H9 (cell line): ENCODE results near the gene CRYGN. TPM values are rescaled to one million over a fixed set of nuclear protein-coding genes. Genes with fewer than 3 reads are reported as not detected.

Experiments used
- DNase-seq: peaks from one replicate; pipeline ENCODE4 v3.0.0-alpha.2; 2017
- H2AFZ ChIP-seq: one replicate; pipeline ENCODE4 v1.6.1; 2013; ENCODE audit warnings: mild to moderate bottlenecking, low read length, control low read depth, moderate library complexity
- H2AK5ac ChIP-seq: 2 replicates; pipeline ENCODE4 v1.6.1; 2013; ENCODE audit warnings: low read length, control low read depth, mixed read lengths; ENCODE audit not compliant: insufficient read length
- H2BK120ac ChIP-seq: one replicate; pipeline ENCODE4 v1.6.1; 2013; ENCODE audit warnings: low read depth, mild to moderate bottlenecking, low read length, control low read depth, inconsistent platforms; ENCODE audit not compliant: poor library complexity, severe bottlenecking
- H2BK12ac ChIP-seq: 2 replicates; pipeline ENCODE4 v1.6.1; 2013; ENCODE audit warnings: low read length, control low read depth, mixed read lengths, low read depth; ENCODE audit not compliant: insufficient read length
- H2BK15ac ChIP-seq: 2 replicates; pipeline ENCODE4 v1.6.1; 2013; ENCODE audit warnings: low read depth, low read length, control low read depth
- H2BK20ac ChIP-seq: one replicate; pipeline ENCODE4 v1.6.1; 2013; ENCODE audit warnings: low read depth, mild to moderate bottlenecking, low read length, control low read depth, inconsistent platforms; ENCODE audit not compliant: poor library complexity, severe bottlenecking
- H2BK5ac ChIP-seq: 2 replicates; pipeline ENCODE4 v1.6.1; 2013; ENCODE audit warnings: low read length, control low read depth, mixed read lengths; ENCODE audit not compliant: insufficient read length
- H3K14ac ChIP-seq: 2 replicates; pipeline ENCODE4 v1.6.1; 2013; ENCODE audit warnings: low read length, control low read depth; ENCODE audit not compliant: insufficient read depth
- H3K18ac ChIP-seq: 2 replicates; pipeline ENCODE4 v1.6.1; 2013; ENCODE audit warnings: low read depth, mild to moderate bottlenecking, mixed read lengths, low read length, control low read depth; ENCODE audit not compliant: insufficient read length
- H3K23ac ChIP-seq: 2 replicates; pipeline ENCODE4 v1.6.1; 2013; ENCODE audit warnings: low read length, control low read depth, mixed read lengths, low read depth; ENCODE audit not compliant: insufficient read length
- H3K23me2 ChIP-seq: 2 replicates; pipeline ENCODE4 v1.6.1; 2013; ENCODE audit warnings: low read depth, mild to moderate bottlenecking, mixed read lengths, low read length, control low read depth; ENCODE audit not compliant: insufficient read length, poor library complexity, severe bottlenecking
- H3K27ac ChIP-seq: 2 replicates; pipeline ENCODE4 v1.5.1; 2013; ENCODE audit warnings: low read length, control low read depth, mixed read lengths, low read depth; ENCODE audit not compliant: insufficient read length
- H3K27me3 ChIP-seq: 2 replicates; pipeline ENCODE4 v1.6.1; 2013; ENCODE audit warnings: low read length, control low read depth, inconsistent platforms; ENCODE audit not compliant: insufficient read depth
- H3K4ac ChIP-seq: 2 replicates; pipeline ENCODE4 v1.6.1; 2013; ENCODE audit warnings: low read depth, mild to moderate bottlenecking, control low read depth, inconsistent platforms, low read length, moderate library complexity
- H3K4me1 ChIP-seq: 2 replicates; pipeline ENCODE4 v1.6.1; 2013; ENCODE audit warnings: low read length, control low read depth, inconsistent platforms; ENCODE audit not compliant: insufficient read depth
- H3K4me2 ChIP-seq: 2 replicates; pipeline ENCODE4 v1.6.1; 2013; ENCODE audit warnings: low read length, control low read depth, mixed read lengths; ENCODE audit not compliant: insufficient read length, insufficient read depth
- H3K56ac ChIP-seq: 2 replicates; pipeline ENCODE4 v1.6.1; 2013; ENCODE audit warnings: low read depth, mild to moderate bottlenecking, mixed read lengths, low read length, control low read depth; ENCODE audit not compliant: insufficient read length
- H3K79me1 ChIP-seq: 2 replicates; pipeline ENCODE4 v1.6.1; 2013; ENCODE audit warnings: low read depth, mild to moderate bottlenecking, moderate library complexity, low read length, control low read depth, inconsistent platforms; ENCODE audit not compliant: insufficient read depth, poor library complexity, severe bottlenecking
- H3K79me2 ChIP-seq: 2 replicates; pipeline ENCODE4 v1.6.1; 2013; ENCODE audit warnings: low read length, control low read depth, inconsistent platforms; ENCODE audit not compliant: insufficient read depth
- H3K9ac ChIP-seq: 2 replicates; pipeline ENCODE4 v1.6.1; 2013; ENCODE audit warnings: low read length, control low read depth, mixed read lengths; ENCODE audit not compliant: insufficient read length; ENCODE audit errors: extremely low read depth
- H3K9me3 ChIP-seq: one replicate; pipeline ENCODE4 v1.6.1; 2013; ENCODE audit warnings: low read depth, low read length, inconsistent platforms; ENCODE audit not compliant: control insufficient read depth
- H3T11ph ChIP-seq: one replicate; pipeline ENCODE4 v1.6.1; 2013; ENCODE audit warnings: mild to moderate bottlenecking, low read length, control low read depth, inconsistent platforms
- H4K20me1 ChIP-seq: one replicate; pipeline ENCODE4 v1.6.1; 2013; ENCODE audit not compliant: control insufficient read depth, insufficient read length, insufficient read depth
- H4K5ac ChIP-seq: 2 replicates; pipeline ENCODE4 v1.6.1; 2013; ENCODE audit warnings: low read depth, mild to moderate bottlenecking, mixed read lengths, low read length, control low read depth; ENCODE audit not compliant: insufficient read length
- H4K8ac ChIP-seq: replicated peaks from 2 replicates; pipeline ENCODE4 v1.6.1; 2013; ENCODE audit warnings: low read length, control low read depth, mixed read lengths, low read depth; ENCODE audit not compliant: insufficient read length
- H4K91ac ChIP-seq: 2 replicates; pipeline ENCODE4 v1.6.1; 2013; ENCODE audit warnings: low read depth, mild to moderate bottlenecking, moderate library complexity, mixed read lengths, low read length, control low read depth; ENCODE audit not compliant: insufficient read length
- H3K27ac Mint-ChIP-seq, 3 experiments: 2 replicates in 2 of 3; 3 replicates in 1 of 3; pipeline ENCODE4 v1.8.0; 2020 to 2021; ENCODE audit warnings: mixed read lengths in 3 of 3, mild to moderate bottlenecking in 1 of 3, moderate library complexity in 1 of 3
- H3K27me3 Mint-ChIP-seq: 2 replicates; pipeline ENCODE4 v1.8.0; 2021; ENCODE audit warnings: low read depth, mild to moderate bottlenecking, moderate library complexity, mixed read lengths
- H3K36me3 Mint-ChIP-seq, 3 experiments: 2 replicates in 2 of 3; 3 replicates in 1 of 3; pipeline ENCODE4 v1.8.0; 2020 to 2021; ENCODE audit warnings: low read depth in 3 of 3, mixed read lengths in 3 of 3; ENCODE audit not compliant: insufficient read depth in 1 of 3
- H3K4me1 Mint-ChIP-seq, 2 experiments: 2 replicates each; pipeline ENCODE4 v1.8.0; 2020; ENCODE audit warnings: mixed read lengths in 2 of 2
- H3K4me3 Mint-ChIP-seq, 2 experiments: 2 replicates in 1 of 2; 3 replicates in 1 of 2; pipeline ENCODE4 v1.8.0; 2020 to 2021; ENCODE audit warnings: mild to moderate bottlenecking in 2 of 2, mixed read lengths in 2 of 2, moderate library complexity in 1 of 2
- H3K9me3 Mint-ChIP-seq, 2 experiments: 2 replicates in 1 of 2; 3 replicates in 1 of 2; pipeline ENCODE4 v1.8.0; 2020; ENCODE audit warnings: mild to moderate bottlenecking in 2 of 2, mixed read lengths in 2 of 2, moderate library complexity in 1 of 2
- CTCF ChIP-seq: fragments of 200-600 bp; sonication (generic); conservative IDR thresholded peaks from 3 replicates; pipeline ENCODE4 v1.8.0; 2021; ENCODE audit warnings: antibody characterized with exemption, mild to moderate bottlenecking
- total RNA-seq: library from RNA; stranded (reverse); gene quantifications from 2 replicates; pipeline ENCODE4 v1.2.1, GENCODE V29; 2021

Gene CRYGN
- total RNA-seq, 1 experiment from 2014 or later, result 1.8 TPM

GRCh38 chr7:151488096-151488495, 48.2 kb upstream of the CRYGN start:
- DNase-seq, result no peak
- Histone ChIP-seq H3K9ac (peak overlapping the region; percentile 31), H3K79me2 (peaks cover 9% of the 10 kb centered on the region), H3K4ac (no peak overlapping the region), H2BK120ac (no peak overlapping the region), H3K4me2 (no peak overlapping the region), H3K23ac (no peak overlapping the region), H3K27ac (no peak overlapping the region), H3K9me3 (no peaks in the 10 kb centered on the region), H2BK15ac (no peak overlapping the region), H4K20me1 (no peaks in the 10 kb centered on the region), H4K8ac (no peak overlapping the region), H2BK5ac (no peak overlapping the region), H3K4me1 (peaks cover 5% of the 10 kb centered on the region), H3K56ac (no peak overlapping the region), H3K14ac (no peak overlapping the region), H2AK5ac (no peak overlapping the region), H3K79me1 (peaks cover 13% of the 10 kb centered on the region), H3K27me3 (no peaks in the 10 kb centered on the region), H2BK12ac (no peak overlapping the region), H2BK20ac (no peak overlapping the region), H3T11ph (no peak overlapping the region), H4K5ac (no peak overlapping the region), H3K23me2 (no peaks in the 10 kb centered on the region), H2AFZ (no peak overlapping the region), H3K18ac (no peak overlapping the region), H4K91ac (no peak overlapping the region)
- Mint-ChIP-seq H3K4me3 (no peak overlapping the region), H3K4me1 (peaks cover 16 to 26% of the 10 kb centered on the region in 2 experiments), H3K27me3 (peaks cover 1% of the 10 kb centered on the region; the same call in 1 of the 2 replicates), H3K27ac (peak overlapping the region in 1 of 3 experiments; percentile 25; a peak in 1 of 7 replicates), H3K9me3 (no peaks in the 10 kb centered on the region; a peak in 1 of 5 replicates), H3K36me3 (peaks cover 34 to 71% (median 69%) of the 10 kb centered on the region in 3 experiments; a peak in 6 of 7 replicates)
- TF ChIP-seq CTCF, result no peak
